Left renal cortex interstitium (tissue), 4 donors: ENCODE measurements around the gene DPYSL3. TPM values are rescaled to one million over a fixed set of nuclear protein-coding genes. Genes with fewer than 3 reads are reported as not detected.

Source experiments
- DNase-seq, 4 donors: peaks; one replicate each; pipeline ENCODE4 v3.0.0-alpha.2; 2013; ENCODE audit warnings: low read depth in 4 of 4, low spot score in 2 of 4, missing footprints in 1 of 4
- polyA plus RNA-seq, 4 donors: library from polyadenylated mRNA; unstranded; fragments of 120-200 nt; gene quantifications; one replicate each; pipeline ENCODE4 v1.2.1, GENCODE V29; 2013; ENCODE audit not compliant: insufficient read length in 4 of 4

The DPYSL3 gene
- polyA plus RNA-seq, 4 donors = 30.1 to 36.2 (median 35.9) TPM

GRCh38 chr5:147445917-147446316 is 64.0 kb downstream of the DPYSL3 start:
- no peak for DNase-seq

- no peak for DNase-seq
Observed at GRCh38 chr5:147445090-147445489, 64.8 kb downstream of the DPYSL3 start.

GRCh38 chr5:147442224-147442623 is 67.6 kb downstream of the DPYSL3 start:
- DNase-seq = no peak

GRCh38 chr5:147441191-147441695 is 68.6 kb downstream of the DPYSL3 start:
- no peak for DNase-seq

- DNase-seq = no peak
Observed at GRCh38 chr5:147439254-147439653, 70.6 kb downstream of the DPYSL3 start.

- no peak for DNase-seq
Observed at GRCh38 chr5:147437161-147437596, 72.7 kb downstream of the DPYSL3 start.

GRCh38 chr5:147436596-147436995 is 73.3 kb downstream of the DPYSL3 start:
- no peak for DNase-seq

GRCh38 chr5:147434049-147434448 is 75.8 kb downstream of the DPYSL3 start:
- no peak for DNase-seq

- no peak for DNase-seq
Observed at GRCh38 chr5:147432323-147432722, 77.5 kb downstream of the DPYSL3 start.

GRCh38 chr5:147431586-147431985 is 78.3 kb downstream of the DPYSL3 start:
- DNase-seq = no peak

- no peak for DNase-seq
Observed at GRCh38 chr5:147430628-147431027, 79.2 kb downstream of the DPYSL3 start.

GRCh38 chr5:147427521-147428401 is 82.1 kb downstream of the DPYSL3 start:
- DNase-seq = no peak

- no peak for DNase-seq
Observed at GRCh38 chr5:147426640-147427327, 83.1 kb downstream of the DPYSL3 start.

GRCh38 chr5:147418613-147419012 is 91.3 kb downstream of the DPYSL3 start:
- DNase-seq = no peak

- DNase-seq = no peak
Observed at GRCh38 chr5:147417135-147417813, 92.6 kb downstream of the DPYSL3 start.

GRCh38 chr5:147415651-147416050 is 94.2 kb downstream of the DPYSL3 start:
- no peak for DNase-seq

GRCh38 chr5:147413266-147413665 is 96.6 kb downstream of the DPYSL3 start:
- no peak for DNase-seq

- no peak for DNase-seq
Observed at GRCh38 chr5:147412561-147412960, 97.3 kb downstream of the DPYSL3 start.

- no peak for DNase-seq
Observed at GRCh38 chr5:147411359-147412319, 98.2 kb downstream of the DPYSL3 start.
